Measurements from ENCODE around the gene TNFAIP8L3.

DNA sequence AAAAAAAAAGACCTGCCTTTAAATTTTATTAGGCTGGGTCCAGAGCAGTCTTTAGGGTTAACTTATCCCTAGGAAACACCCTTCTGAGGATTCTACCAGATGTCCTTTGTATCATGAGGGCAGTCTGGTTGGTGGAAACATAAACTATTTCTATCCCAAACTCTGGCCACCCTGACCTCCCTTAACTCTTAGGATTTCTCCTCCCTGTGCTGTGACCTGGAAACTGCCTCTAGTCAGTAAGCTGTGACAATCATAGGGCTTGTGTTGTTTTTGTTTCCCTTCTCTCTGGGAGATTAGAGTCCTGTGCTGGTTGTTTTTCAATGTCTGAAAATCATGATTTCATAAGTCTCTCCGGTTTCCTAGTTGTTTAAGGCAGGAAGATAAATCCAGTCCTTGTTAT is 78.1 kb downstream of the TNFAIP8L3 start:
- no peak for TF ChIP-seq POLR2A (IDR thresholded peaks at IDR 0.05)
- TF ChIP-seq, protein P1, sequence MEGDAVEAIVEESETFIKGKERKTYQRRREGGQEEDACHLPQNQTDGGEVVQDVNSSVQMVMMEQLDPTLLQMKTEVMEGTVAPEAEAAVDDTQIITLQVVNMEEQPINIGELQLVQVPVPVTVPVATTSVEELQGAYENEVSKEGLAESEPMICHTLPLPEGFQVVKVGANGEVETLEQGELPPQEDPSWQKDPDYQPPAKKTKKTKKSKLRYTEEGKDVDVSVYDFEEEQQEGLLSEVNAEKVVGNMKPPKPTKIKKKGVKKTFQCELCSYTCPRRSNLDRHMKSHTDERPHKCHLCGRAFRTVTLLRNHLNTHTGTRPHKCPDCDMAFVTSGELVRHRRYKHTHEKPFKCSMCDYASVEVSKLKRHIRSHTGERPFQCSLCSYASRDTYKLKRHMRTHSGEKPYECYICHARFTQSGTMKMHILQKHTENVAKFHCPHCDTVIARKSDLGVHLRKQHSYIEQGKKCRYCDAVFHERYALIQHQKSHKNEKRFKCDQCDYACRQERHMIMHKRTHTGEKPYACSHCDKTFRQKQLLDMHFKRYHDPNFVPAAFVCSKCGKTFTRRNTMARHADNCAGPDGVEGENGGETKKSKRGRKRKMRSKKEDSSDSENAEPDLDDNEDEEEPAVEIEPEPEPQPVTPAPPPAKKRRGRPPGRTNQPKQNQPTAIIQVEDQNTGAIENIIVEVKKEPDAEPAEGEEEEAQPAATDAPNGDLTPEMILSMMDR (IDR thresholded peaks at IDR 0.05): no peak

Data from Peyer's patch (tissue), 4 donors.